ENCODE results near the gene ACTL9.

ACTL9 gene

DNA sequence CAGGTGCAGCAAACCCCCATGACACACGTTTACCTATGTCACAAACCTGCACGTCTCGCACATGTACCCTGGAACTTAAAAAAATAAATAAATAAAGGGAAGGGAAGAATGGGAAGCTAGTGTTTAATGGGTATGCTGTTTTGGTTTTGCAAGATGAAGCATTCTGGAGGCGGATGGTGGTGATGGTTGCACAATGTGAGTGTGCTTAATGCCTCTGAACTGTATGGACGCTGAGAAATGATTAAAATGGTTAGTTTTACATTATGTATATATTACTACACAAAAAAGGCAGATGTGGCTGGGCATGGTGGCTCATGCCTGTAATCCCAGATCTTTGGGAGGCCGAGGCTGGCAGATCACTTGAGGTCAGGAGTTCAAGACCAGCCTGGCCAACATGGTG is 50.4 kb downstream of the ACTL9 start:
- in situ Hi-C loops (cut with MboI; ENCODE audit: low sequenced_read_pairs, unreplicated experiment), result no loop called here
- DNase-seq (ENCODE audit: low spot score), result no peak
- TF ChIP-seq, protein P1, sequence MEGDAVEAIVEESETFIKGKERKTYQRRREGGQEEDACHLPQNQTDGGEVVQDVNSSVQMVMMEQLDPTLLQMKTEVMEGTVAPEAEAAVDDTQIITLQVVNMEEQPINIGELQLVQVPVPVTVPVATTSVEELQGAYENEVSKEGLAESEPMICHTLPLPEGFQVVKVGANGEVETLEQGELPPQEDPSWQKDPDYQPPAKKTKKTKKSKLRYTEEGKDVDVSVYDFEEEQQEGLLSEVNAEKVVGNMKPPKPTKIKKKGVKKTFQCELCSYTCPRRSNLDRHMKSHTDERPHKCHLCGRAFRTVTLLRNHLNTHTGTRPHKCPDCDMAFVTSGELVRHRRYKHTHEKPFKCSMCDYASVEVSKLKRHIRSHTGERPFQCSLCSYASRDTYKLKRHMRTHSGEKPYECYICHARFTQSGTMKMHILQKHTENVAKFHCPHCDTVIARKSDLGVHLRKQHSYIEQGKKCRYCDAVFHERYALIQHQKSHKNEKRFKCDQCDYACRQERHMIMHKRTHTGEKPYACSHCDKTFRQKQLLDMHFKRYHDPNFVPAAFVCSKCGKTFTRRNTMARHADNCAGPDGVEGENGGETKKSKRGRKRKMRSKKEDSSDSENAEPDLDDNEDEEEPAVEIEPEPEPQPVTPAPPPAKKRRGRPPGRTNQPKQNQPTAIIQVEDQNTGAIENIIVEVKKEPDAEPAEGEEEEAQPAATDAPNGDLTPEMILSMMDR (IDR thresholded peaks at IDR 0.05; ENCODE audit: borderline replicate concordance, control extremely low read depth, extremely low read depth, insufficient read depth, missing control alignments), result no peak

Measured in GM13976 (cell line).